IPS DF 19.7 (cell line): ENCODE data around the gene PHAX.
"Not testable (repeated sequence)": the region's sequence is repeated elsewhere in the genome, so short reads cannot be mapped to it uniquely, and the experiment has no call there.

Experiments used
- DNase-seq: peaks from one replicate; pipeline ENCODE4 v3.0.0-alpha.2; 2013; ENCODE audit warnings: low read depth, low spot score

Gene PHAX, protein sequence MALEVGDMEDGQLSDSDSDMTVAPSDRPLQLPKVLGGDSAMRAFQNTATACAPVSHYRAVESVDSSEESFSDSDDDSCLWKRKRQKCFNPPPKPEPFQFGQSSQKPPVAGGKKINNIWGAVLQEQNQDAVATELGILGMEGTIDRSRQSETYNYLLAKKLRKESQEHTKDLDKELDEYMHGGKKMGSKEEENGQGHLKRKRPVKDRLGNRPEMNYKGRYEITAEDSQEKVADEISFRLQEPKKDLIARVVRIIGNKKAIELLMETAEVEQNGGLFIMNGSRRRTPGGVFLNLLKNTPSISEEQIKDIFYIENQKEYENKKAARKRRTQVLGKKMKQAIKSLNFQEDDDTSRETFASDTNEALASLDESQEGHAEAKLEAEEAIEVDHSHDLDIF

DNA sequence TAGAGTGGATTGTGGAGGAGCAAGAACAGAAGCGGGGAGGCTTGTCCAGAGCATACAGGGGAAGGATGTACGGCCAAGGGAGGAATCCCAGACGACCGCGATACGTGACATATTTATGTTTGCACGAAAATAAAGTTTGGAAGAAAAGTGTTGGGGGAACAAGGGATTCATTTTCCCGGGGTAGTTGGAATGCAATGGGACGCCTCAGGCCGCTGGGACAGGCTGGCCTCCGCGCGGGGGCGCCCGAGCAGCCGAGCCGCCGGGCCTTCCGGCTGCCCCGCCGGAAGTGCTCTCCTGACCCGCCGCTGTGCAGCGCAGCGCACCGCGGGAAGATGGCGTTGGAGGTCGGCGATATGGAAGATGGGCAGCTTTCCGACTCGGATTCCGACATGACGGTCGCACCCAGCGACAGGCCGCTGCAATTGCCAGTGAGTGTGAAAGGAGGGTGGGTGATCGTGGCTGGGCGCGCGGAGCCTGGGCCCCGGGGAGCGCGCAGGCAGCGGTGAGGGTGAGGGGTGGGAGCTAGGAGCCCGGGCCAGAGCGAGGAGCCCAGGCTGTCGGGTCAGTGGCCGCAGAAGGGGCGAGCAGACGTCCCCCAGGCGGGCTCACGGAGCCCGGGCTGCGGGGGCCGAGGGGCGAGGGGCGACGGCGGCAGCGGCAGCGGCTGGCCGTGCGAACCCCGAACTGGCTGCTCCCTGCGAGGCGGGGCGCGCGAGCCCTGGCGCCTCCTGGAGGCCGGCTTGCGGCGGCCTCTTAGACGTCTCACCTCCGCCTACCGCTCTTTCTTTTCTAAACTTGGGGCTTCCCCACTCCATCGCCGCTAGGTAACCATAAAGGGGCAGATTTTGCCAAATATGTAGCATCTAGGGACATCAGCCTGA is at the start of gene PHAX:
Gene PHAX (plus strand): TSS at position 317 of the 881 bp plus-strand sequence. CDS start 16 bp downstream, at position 333.
- no peak for DNase-seq

DNA sequence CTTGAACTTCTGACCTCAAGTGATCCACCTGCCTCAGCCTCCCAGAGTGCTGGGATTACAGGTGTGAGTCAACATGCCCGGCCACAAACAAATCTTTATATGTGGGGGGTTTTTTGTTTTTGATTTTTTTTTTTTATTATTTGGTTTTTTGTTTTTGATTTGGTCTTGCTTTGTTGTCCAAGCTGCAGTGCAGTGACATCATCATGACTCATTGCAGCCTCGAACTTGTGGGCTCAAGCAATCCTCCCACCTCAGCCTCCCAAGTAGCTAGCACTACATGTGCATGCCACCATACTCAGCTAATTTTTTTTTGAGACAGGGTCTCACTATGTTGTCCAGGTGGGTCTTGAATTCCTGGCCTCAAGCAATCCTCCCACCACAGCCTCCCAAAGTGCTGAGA is 48.1 kb upstream of the PHAX start:
- DNase-seq: no peak

DNA sequence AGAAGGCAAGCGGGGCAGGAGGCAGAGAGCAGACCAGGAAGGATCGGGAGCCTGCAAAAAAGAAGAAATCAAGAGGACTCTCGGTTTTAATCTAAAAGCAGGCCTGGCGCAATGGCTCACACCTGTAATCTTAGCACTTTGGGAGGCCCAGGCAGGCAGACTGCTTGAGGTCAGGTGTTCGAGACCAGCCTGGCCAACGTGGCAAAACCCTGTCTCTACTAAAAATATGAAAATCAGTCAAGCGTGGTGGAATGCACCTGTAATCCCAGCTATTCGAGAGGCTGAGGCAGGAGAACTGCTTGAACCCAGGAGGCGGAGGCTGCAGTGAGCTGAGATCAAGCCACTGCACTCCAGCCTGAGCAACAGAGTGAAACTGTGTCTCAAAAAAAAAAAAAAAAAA is 45.6 kb upstream of the PHAX start:
- DNase-seq: not testable (repeated sequence)

DNA sequence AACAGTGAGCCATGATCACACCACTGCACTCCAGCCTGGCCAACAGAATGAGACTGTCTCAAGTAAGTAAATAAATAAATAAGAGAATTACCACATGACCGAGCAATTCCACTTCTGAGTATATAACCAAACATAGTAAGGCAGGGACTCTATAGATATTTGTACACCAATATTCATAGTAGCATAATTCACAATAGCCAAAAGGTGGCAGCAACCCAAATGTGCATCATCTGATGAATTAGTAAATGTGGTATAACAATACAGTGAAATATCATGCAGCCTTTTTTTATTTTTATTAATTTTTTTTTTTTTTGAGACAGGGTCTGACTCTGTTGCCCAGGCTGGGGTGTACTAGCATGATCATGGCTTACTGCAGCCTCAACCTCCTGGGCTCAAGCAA is 38.8 kb upstream of the PHAX start:
- DNase-seq: no peak

DNA sequence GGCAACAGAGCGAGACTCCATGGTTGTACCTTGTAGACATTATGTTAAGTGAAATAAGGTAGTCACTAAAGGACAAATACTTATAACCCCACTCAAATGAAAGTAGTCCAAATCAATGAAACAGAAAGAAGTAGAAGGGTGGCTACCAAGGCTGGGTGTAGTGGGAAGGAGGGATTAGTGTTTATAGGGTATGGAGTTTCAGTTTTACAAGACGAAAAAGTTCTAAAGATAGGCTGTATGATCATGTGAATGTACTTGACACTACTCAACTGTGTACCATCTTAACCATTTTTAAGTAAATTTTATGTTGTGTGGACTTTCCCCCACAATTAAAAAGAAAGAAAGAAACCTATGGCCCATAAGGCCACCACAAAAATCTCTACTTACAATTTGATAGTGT is 37.9 kb upstream of the PHAX start:
- no peak for DNase-seq

DNA sequence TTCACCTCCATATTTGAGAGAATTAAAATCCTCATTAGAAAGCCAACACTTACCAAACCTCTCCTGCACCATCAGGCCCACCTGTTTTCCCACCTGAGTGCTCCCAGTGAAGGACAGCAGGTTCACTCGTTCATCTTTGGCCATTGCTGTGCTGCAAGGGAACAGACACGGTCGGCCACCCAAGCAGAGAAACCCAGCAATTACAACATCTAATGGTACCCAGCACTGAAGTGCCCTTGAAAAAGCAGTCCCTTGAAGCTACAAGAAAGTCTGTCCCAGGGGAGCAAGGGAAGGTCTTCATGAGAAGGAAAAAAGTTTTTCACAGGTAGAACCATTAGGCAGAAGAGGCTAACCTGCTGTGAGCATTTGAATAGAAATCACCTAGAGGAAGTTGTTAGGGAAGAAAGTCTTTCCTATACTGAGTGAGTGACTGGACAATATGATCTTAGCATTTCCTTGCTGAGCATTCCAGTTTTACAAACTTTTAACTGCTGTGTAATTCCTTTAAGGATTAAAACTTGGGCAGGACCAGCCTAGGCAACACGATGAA is 32.5 kb upstream of the PHAX start:
- DNase-seq: no peak

DNA sequence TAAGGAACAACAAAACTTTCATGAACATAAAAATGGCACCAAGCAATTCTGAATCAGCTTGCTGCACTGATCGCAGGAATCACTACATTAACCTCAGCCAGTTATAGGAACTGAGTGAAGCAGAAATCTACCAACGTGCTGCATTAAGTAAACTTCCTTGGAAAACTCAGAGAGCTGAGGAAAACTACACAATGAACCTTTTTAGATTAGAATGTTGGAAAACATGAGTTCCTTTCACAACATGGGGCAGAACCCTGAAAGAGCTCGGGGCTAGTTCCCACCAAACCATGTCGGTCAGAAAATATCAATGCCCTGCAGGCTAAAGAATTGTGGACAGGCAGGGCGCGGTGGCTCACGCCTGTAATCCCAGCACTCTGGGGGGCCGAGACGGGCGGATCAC is 25.1 kb upstream of the PHAX start:
- no peak for DNase-seq

DNA sequence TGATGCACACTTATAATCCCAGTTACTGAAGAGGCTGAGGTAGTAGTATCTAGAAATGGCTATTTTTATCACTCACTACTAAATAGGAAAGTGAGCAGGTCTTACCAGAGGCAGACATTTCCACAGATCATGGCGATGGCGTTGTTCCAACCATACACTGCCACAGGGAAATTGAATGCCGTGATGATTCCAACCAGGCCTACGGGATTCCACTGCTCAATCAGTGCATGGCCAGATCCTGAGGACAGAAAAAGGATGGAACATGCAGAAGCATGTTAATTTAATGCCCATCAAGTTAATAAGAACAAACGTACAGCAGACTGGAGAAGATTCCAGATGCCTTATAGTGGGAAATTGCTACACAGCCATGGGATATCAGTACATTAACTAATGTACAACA is 23.8 kb upstream of the PHAX start:
- no peak for DNase-seq

DNA sequence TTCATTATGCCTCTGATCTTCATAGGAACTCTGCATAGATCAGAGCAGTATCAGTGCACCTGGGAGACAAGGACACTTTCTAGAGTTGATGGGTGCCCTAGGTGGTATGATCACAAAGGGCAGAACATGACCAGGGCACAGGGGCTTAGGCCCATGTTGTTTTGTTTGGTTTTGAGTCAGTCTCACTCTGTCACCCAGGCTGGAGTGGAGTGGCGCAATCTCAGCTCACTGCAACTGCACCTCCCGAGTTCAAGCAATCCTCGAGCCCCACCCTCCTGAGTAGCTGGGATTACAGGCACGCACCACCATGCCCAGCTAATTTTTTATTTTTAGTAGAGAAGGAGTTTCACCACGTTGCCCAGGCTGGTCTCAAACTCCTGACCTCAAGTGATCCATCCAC is 23.3 kb upstream of the PHAX start:
- no peak for DNase-seq

DNA sequence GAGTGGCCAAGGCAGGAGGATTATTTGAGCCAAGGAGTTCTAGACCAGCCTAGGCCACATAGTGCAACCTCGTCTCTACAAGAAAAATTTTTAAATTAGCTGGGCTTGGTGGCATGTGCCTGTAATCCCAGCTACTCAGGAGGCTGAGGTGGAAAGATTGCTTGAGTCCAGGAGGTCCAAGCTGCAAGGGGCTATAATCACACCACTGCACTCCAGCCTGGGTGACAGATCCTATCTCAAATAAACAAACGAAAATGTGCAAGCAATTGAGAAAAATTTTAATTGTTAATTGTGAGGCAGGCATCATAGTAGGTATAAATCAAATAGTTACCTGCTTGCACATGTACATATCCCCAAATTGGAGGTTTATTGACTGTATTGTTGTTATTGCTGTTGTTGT is 21.0 kb upstream of the PHAX start:
- DNase-seq: no peak

DNA sequence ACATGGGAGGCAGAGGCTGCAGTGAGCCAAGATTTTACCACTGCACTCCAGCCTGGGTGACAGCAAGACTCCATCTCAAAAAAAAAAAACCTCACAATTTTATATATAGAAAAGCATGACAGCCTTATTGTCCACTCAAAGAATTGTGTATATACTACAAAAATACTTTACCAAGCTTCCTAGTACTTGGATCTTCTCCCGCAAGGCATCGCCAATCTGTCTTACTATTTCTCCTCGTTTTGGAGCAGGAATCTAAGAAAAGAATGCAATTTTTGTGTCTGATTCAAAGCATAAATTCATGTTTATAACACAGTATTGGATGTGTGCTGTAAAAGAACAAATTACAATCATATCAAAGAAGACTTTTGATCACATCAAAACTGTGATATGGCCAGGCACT is 17.0 kb upstream of the PHAX start:
- no peak for DNase-seq

DNA sequence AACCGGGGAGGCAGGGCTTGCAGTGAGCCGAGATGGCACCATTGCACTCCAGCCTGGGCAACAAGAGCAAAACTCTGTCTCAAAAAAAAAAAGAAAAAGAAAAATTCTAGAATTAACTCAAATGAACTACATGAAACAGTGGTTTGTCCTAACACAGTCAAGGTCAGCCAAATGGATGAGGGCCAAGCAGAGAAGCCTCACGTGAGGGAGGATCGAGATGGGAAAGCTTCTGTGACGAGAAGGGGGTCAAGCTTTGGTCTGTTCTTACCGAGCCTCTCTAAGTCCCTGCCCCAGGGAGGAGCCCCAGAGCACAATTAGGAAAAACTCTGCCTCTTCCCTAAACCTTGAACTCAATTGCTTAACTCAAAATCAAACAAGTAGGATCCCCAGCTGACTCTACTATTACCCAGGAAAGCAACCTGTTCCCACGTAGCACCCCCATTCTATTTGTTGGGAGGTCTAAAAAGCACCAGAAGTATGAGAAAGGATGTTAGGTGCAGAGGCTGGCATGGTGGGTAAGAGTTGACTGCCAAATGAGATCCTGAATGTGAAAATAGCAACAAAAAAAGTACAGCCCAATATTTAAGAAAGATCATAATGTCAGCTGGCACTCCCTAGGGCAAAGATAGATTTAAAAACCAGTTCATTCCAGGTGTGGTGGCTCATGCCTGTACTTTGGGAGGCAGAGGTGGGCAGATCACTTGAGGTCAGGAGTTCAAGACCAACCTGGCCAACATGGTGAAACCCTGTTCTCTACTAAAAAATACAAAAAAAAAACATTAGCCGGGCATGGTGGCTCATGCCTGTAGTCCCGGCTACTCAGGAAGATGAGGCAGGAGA is 13.0 kb upstream of the PHAX start:
- no peak for DNase-seq

DNA sequence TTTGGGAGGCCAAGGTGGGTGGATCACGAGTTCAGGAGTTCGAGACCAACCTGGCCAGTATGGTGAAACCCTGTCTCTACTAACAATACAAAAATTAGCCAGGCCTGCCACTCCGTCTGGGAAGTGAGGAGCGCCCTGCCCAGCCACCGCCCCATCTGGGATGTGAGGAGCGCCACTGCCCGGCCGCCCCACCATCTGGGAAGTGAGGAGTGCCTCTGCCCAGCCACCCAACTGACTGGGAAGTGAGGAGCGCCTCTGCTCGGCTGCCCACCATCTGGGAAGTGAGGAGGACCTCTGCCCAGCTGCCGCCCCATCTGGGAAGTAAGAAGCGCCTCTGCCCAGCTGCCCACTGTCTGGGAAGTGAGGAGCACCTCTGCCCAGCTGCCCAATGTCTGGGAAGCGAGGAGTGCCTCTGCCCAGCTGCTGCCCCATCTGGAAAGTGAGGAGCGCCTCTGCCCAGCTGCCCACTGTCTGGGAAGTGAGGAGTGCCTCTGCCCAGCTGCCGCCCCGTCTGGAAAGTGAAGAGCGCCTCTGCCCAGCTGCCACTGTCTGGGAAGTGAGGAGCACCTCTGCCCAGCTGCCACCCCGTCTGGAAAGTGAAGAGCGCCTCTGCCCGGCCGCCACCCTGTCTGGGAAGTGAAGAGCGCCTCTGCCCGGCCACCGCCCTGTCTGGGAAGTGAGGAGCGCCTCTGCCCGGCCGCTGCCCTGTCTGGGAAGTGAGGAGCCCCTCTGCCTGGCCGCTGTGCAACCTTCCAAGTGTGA is 11.0 kb upstream of the PHAX start:
- DNase-seq: no peak

DNA sequence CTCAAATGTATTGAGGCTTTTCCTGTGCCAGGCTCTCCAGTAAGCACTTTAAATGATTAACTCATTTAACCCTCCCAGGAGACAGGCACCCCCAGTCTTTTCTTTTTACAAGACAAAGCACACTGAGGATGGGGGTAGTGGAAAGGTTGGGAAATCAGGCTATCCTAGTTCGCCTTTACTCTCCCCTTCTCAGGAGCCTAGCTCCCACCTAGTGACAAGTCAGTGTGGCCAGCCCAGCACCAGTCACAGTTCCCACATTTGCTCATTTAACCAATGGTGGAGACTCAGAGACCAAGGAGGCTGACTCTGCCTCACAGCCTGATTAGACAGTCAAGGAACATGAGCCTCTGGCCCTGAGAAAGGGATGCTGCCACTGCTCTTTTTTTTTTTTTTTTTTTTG is 9.2 kb upstream of the PHAX start:
- no peak for DNase-seq

DNA sequence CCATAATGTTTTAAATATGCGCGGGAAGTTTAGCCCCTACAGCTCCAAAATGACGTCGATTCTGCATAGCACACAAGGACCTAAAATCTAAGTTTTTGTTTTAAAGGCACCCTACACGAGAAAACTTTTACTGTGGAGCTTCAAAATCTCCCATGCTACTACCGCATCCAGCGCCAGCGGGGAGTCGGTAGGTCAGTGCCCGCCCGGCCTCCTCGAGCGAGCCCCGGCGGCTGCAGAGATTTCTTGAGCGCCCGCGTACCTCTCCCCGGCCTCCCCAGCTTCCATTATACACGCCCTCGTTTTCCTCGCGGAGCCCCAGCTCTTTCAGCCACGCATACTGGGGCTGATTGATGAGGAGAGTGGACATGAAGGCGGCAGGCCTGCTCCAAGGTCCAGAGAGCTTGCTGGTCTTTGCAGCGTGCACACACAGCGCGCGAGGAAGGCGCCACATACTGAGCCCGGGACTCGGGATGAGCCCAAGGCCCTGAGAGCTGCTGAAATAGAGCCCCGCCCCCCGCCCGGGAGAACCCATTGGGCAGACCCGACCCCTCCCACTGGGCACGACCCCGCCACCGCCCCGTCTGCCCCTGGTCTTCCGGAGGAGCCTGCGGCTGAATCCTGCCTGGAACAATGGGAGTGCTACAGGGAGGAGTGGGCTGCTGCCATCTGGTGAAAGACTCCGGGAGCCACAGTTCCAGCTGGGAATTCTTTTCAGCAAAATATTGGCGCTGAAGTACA is 5.8 kb upstream of the PHAX start, which contains the start of gene ALDH7A1:
Gene ALDH7A1 (minus strand): TSS at position 472 of the 738 bp plus-strand sequence. CDS start 21 bp downstream, at position 451.
- DNase-seq: peak; percentile 90

DNA sequence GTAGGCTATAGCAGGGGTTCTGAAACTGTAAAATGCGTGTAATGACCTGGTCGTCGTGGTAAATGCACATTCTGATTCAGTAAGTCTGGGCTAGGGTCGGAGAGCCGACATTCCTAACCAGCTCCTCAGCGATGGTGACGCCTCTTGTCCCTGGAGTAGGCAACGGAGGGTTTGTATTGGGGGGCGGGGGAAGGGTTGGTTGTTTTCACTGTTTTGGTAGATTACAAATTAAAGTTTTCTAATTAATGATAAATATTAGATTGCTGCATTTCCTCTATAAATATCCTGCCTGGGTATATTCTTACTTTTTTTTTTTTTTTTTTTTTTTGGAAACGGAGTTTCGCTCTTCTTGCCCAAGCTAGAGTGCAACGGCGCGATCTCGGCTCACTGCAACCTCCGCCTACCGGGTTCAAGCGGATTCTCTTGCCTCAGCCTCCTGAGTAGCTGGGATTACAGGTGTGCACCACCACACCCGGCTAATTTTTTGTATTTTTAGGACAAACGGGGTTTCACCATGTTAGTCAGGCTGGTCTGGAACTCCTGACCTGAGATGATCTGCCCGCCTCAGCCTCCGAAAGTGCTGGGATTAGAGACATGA is 5.2 kb upstream of the PHAX start:
- no peak for DNase-seq

DNA sequence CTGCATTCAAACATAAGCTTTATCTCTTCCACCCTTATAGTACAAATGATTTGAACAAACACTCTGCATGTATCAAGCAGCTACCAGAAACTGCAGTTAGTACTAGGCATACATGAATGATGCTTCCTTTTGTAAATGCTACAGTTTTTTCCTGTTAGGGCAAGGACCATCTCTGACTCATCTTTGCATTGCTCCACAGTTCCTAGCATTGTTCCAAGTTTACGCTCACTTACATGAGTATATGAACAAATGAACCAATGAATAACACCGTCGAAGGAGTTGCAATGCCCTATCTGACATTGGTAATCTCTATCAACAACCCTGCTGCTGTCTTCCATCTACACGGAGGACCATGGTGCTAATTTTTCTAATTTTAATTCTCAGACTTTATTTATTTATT is 3.6 kb upstream of the PHAX start:
- no peak for DNase-seq

DNA sequence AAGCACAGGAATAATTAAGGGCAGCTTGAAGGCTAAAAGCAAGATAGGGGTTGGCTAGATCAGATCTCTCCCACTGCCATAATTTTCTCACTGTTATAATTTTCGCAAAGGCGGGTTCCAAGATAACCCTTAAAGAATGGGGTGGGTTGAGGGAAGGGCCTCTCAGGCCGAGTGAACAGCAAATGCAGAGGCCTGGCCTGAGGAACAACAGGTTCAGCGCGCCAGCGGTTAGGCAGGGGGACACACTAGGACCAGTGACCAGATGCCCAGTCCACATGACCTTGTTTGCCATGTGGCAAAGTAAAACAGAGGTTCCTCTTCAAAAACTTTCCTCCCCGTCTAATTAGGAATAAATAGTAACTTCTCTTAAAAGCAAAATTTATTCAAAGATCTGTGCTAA is 1.2 kb upstream of the PHAX start:
- DNase-seq: no peak

DNA sequence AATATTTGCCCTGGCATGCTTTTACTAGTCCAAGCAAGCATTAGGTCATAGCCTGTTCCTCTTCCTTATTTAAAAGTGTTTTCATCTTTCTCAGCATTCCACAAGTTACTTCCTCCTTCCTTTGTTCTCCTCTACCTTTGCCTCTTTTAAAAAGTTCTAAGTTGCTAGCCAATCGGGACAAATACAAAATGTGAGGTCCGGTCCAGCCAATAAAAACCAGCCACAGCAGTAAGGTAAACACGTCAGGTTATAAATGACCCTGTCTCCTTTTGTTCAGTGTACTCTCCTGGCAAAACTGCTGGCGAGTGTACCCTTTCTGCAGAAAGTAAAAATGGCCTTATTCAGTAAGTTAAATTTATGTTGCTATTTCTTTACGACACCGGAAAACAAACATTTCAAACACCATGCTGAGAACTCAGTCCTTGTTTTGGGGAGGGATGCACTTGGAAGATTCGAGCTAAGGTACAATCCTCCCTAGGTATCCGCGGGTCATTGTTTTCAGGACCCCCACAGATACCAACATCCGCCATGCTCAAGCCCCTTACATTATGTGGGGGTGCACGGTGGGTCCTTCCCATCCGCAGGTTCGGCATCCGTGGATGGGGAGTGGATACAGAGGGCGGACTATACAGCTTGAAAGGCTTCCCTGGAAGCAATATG is 646 bp upstream of the PHAX start:
- DNase-seq: not testable (repeated sequence)
